ENCODE measurements around the gene RAC2.
A peak's percentile ranks its signal among the peaks of the same experiment; 100 is the strongest.
"Not testable (repeated sequence)": the region's sequence is repeated elsewhere in the genome, so short reads cannot be mapped to it uniquely, and the experiment has no call there.

The RAC2 gene

DNA sequence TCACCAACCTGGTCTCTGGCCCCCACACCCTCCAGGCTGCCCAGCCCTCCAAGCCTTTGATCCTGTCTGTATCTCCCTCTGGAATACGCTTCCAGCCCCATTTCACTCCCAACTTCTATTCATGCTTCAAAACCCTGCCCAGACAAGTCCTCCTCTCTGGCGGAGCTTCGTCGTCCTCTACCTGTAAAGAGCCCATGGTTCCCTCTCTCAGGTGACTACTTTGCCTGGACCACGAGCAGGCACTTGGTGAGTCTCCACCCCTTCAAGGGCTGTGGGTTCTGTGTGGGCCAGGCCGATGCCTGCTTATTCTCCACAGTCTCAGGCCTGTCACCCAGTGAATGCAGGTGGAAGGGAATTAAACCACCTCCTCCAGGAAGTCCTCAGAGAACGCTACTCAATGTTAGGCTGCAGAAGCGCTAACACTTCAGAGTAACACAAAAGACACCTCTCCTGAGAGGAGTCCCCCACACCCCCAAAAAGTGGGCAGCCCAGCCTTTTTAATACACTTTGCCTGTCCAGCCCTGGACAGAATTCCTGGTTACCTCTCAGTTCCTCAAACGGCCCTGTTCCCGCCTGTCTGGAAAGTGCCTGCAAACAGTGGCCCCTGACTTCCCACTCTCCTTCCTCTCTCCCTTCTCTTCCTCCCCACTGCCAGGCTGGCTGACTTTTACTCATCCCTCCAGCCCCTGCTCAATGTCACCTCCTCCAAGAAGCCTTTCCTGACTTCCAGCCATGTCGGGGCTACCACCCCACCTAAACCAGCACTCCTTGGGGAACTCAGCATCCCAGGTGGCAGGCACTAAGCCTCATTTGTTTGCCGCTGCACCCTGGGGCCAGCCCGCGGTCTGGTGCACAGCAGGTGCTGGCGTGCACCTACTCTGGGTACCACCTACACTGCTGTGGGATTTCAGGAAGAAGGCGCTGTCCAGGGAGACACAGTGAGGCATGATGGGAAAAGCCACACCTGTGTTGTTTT is 9.0 kb downstream of the RAC2 start:
- peaks cover 4% of the 10 kb centered on the region for H3K27me3 ChIP-seq (ENCODE audit: control insufficient read depth, insufficient read depth, low read length)
- peak overlapping the region; percentile 12 for H3K4me3 ChIP-seq (ENCODE audit: low read length)
- H3K4me1 ChIP-seq (ENCODE audit: control insufficient read depth, insufficient read depth, low read length) = no peaks in the 10 kb centered on the region
- peaks cover 4% of the 10 kb centered on the region for H3K36me3 ChIP-seq (ENCODE audit: control insufficient read depth, insufficient read depth, low read length)
- H3K9ac ChIP-seq (ENCODE audit: low read length) = no peak overlapping the region
- no peak overlapping the region for H3K27ac ChIP-seq (ENCODE audit: low read depth, low read length)

DNA sequence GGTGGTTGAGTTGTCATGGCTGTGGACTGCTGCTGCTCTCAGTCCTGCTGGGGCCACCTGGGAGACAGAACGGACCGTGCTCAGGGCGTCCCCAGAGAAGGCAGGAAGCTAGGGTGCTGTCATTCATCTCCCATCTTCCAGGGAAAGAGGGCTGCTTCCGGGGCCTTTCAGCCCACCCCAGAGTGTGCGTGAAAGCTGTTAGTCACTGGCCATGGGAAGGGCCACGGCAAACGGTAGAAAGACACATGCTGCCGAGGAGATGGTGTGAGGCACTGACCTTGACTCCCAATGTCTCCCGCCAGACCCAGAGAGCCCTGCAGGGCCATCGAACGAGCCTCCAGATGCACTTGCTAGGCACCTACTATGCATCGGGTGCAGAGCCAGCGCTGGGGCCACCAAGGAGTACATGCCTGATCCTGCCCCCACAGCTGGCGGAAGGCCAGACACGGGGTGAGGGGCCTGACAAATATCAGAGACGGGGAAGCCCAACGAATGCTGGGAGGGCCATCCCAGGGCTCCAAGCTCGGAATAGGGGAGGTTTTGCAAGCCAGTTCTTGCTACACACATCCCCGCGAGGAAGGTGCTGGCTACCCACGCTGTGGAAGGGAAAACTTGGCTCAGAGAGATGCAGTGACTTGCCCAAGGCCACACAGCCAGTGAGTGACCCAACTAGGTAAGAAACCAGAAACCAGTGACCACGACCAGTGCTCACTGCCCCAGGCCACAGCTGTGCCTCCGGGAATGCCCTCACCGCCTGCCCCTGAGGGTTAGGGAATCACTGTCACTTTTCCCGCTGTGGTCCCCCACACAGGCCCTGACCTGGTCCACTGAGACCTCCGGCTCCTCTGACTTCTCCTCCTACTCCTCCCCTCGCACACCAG is 10.1 kb downstream of the RAC2 start:
- Histone ChIP-seq H3K4me3 (ENCODE audit: low read length) (no peak overlapping the region), H3K4me1 (ENCODE audit: control insufficient read depth, insufficient read depth, low read length) (no peaks in the 10 kb centered on the region), H3K27me3 (ENCODE audit: control insufficient read depth, insufficient read depth, low read length) (peaks cover 4% of the 10 kb centered on the region), H3K27ac (ENCODE audit: low read depth, low read length) (no peak overlapping the region), H3K9ac (ENCODE audit: low read length) (no peak overlapping the region), H3K36me3 (ENCODE audit: control insufficient read depth, insufficient read depth, low read length) (peaks cover 2% of the 10 kb centered on the region)

DNA sequence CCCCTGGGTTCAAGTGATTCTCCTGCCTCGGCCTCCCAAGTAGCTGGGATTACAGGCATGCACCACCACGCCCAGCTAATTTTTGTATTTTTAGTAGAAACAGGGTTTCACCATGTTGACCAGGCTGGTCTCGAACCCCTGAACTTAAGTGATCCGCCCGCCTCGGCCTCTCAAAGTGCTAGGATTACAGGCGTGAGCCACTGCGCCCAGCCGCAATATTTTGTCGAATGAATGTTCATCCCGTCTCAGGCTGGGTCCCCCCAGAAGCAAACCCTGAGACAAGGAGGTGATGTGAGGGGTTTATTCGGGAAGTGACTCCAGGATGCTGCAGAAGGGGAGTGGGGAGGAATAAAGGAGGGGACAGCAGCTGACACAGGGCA is 10.7 kb downstream of the RAC2 start:
- H3K36me3 ChIP-seq (ENCODE audit: control insufficient read depth, insufficient read depth, low read length); H3K4me1 ChIP-seq (ENCODE audit: control insufficient read depth, insufficient read depth, low read length); H3K27me3 ChIP-seq (ENCODE audit: control insufficient read depth, insufficient read depth, low read length); H3K27ac ChIP-seq (ENCODE audit: low read depth, low read length); H3K9ac ChIP-seq (ENCODE audit: low read length); H3K4me3 ChIP-seq (ENCODE audit: low read length): not testable (repeated sequence)

DNA sequence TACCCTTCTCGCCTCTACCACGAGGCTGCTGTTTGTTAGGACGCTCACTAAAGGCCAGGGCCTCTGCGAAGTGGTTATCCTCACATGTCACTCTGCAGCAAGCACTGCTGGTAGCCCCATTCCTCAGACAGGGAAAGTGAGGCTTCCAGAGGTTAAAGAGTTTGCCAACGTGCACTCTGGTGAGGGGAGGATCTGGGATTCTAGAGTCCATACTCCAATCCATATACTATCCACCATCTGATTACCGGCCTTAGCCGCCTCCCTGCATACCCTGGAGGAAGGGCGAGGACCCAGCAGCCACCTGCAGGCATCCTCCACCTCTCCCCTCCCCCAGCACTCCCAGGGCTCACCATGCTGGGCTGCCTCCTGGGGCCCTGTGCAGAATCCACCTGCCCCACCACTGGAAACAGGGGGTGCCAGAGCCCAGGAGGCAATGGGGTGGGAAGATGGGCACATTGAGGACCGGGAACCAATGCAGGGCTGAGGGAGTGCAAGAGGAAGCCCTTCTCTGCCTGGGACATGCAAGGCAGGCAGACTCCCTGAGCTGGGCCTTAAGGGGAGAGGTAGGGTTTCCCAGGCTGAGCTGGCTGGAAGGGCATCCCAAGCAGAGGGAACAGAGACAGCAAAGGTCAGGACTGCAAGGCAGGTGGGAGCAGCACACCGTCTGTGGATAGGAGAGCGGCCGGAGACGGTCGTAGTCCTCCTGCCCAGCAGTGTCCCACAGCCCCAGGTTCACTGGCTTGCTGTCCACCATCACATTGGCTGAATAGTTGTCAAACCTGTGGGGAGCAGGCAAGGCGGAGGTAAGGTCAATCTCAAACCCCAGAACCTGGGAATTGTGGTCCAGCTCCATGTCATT is 11.7 kb downstream of the RAC2 start:
- H3K27me3 ChIP-seq (ENCODE audit: control insufficient read depth, insufficient read depth, low read length) = peaks cover 4% of the 10 kb centered on the region

DNA sequence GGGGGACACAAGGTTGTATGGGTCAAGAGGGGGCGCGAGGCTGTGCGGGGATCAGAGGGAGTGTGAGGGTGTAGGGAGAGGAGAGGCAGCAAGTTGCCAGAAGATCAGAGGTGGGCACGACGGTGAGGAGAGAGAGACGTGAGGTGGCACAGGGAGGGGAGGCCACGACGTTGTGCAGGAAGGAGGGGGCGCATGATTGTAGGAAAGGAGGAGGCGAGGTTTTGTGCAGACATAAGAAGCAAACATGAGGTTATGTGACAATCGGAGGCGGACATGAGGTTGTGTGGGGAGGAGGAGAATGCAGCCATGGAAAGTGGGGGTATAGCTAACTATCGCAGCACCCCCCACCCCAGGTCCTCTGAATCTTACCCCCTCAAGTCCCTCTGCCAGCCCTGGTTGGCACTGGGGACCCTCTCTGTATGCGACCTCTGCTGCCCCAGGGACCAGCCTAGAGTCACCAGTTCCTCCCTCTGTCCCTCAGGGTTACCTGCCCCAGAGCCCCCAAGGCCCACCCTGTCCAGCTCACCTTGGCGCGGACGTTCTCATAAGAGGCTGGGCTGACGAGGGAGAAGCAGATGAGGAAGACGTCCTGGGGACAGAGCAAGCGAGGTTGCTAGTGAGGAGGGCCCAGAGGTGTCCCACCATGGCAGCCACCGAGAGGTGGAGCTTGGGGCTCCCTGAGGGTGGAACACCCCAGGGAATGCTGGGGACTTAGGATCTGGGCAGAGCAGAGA is 12.5 kb downstream of the RAC2 start:
- Histone ChIP-seq H3K27ac (ENCODE audit: low read depth, low read length) (no peak overlapping the region), H3K4me1 (ENCODE audit: control insufficient read depth, insufficient read depth, low read length) (no peaks in the 10 kb centered on the region)

More for the DNA sequence above, 11.7 kb downstream of the RAC2 start:
- no peak overlapping the region for H3K9ac ChIP-seq (ENCODE audit: low read length)
- peaks cover 2% of the 10 kb centered on the region for H3K36me3 ChIP-seq (ENCODE audit: control insufficient read depth, insufficient read depth, low read length)
- no peak overlapping the region for H3K27ac ChIP-seq (ENCODE audit: low read depth, low read length)
- H3K4me3 ChIP-seq (ENCODE audit: low read length) = no peak overlapping the region
- H3K4me1 ChIP-seq (ENCODE audit: control insufficient read depth, insufficient read depth, low read length) = no peaks in the 10 kb centered on the region

DNA sequence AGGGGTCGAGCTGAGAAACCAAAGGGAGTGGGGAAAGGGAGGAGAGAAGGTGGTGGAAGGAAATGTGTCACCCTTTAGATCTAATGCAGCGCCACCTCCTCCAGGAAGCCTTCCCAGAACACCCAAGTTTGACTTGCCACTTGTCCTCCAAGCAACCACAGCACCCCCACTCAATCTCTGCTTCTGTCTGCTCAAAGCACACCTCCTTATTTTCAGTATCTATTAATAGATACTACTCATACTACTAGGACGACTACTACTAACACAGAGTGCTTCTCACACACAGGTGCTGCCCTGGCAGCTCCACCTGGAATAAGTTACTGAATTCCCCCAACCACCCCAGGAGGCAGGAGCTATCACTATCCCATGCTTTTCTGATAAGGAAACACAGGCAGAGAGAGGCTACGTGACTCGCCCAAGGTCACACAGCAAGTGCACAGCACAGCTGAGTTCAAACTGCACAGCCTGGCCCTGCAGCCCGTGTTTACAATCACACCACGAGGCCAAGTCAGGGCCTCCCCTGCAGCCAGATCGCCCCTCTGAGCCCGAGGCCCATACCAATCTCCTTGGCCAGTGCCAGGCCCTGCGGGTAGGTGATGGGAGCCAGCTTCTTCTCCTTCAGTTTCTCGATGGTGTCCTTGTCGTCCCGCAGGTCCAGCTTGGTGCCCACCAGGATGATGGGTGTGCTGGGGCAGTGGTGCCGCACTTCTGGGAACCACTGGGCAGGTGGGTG is 13.2 kb downstream of the RAC2 start:
- H3K27ac ChIP-seq (ENCODE audit: low read depth, low read length) = no peak overlapping the region

More for the DNA sequence above, 12.5 kb downstream of the RAC2 start:
- Histone ChIP-seq H3K36me3 (ENCODE audit: control insufficient read depth, insufficient read depth, low read length) (peaks cover 2% of the 10 kb centered on the region), H3K27me3 (ENCODE audit: control insufficient read depth, insufficient read depth, low read length) (peaks cover 4% of the 10 kb centered on the region), H3K4me3 (ENCODE audit: low read length) (no peak overlapping the region), H3K9ac (ENCODE audit: low read length) (no peak overlapping the region)

DNA sequence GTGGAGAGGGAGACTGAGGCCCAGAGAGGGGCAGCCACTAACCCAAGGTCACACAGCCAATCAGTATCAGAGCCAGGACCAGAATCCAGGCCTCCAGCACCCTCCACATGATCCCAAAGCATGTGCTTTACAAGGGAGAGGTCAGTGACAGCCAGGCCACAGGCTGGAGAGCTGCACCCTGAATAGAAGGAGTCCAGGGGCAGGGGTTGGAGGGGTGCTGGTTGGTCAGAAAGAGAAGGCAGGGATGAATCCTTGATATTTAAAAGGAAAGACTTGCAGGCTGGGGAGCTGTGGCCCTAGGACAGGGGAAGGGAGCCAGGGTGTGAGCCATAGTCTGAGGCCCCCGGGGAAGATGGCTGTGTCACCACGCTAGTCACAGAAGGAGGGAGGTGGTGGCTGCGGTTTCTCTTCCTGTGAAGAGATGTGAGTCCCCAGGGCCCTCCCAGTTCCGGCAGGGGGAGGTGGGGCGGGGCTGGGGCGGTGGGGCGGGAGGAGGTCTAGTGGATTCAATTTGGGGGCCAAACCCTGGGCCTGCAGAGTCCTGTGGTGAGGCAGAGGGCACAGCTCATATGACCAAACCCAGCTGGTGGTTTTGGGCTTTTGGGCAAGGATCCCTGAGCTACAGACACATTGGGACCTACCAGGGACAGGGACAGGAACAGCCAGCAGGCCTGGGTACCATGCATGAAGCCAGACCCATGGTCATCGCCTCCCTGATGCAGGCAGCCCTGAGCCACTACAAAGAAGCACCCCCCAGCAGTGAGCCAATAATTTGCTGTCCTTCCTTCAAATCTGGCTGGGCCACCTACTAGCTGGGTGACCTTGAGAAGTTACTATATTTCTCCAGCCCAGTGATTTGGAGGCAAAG is 14.0 kb downstream of the RAC2 start:
- Histone ChIP-seq H3K4me1 (ENCODE audit: control insufficient read depth, insufficient read depth, low read length) (no peaks in the 10 kb centered on the region), H3K9ac (ENCODE audit: low read length) (no peak overlapping the region), H3K27me3 (ENCODE audit: control insufficient read depth, insufficient read depth, low read length) (peaks cover 4% of the 10 kb centered on the region), H3K36me3 (ENCODE audit: control insufficient read depth, insufficient read depth, low read length) (peaks cover 2% of the 10 kb centered on the region), H3K27ac (ENCODE audit: low read depth, low read length) (no peak overlapping the region), H3K4me3 (ENCODE audit: low read length) (no peak overlapping the region)

More for the DNA sequence above, 13.2 kb downstream of the RAC2 start:
- Histone ChIP-seq H3K27me3 (ENCODE audit: control insufficient read depth, insufficient read depth, low read length) (peaks cover 4% of the 10 kb centered on the region), H3K36me3 (ENCODE audit: control insufficient read depth, insufficient read depth, low read length) (peaks cover 2% of the 10 kb centered on the region), H3K9ac (ENCODE audit: low read length) (no peak overlapping the region), H3K4me1 (ENCODE audit: control insufficient read depth, insufficient read depth, low read length) (no peaks in the 10 kb centered on the region), H3K4me3 (ENCODE audit: low read length) (no peak overlapping the region)

DNA sequence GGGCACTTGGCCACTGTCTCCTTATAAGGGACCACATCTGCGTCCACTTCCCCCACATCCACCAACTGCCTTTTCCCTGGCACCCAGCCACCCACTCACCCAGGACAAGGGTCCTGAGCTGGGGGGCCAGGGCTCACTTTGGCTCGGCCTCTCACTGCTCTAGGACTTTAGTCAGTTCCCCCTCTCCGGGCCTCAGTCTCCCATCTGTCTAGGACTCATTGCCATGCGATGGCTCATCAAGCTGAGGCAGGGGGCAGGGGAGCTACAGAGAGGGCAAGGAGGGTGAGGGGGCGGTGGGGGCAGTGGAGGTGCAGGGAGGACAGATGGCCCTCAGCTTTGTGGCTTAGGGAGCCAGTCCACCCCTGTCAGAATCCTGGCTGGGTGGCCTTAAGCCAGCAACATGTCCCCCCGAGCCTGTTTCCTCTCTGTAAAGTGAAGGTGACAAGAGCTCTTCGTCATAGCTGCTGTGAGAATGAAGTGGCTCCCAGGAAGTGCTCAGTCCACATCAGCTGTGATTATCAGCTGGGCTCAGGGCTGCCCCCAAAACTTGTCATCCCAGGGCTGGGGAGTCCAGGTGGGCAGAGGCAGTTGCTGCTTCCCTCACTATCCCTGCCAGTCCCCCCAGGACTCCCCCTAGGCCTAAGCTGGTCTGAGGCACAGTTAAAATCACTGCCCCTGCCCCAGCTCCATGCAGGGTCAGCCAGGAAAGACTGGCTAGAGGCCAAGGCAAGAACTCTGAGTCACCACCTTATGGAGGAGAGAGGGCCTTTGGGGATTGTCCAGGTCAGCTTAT is 14.9 kb downstream of the RAC2 start:
- Histone ChIP-seq H3K27ac (ENCODE audit: low read depth, low read length) (no peak overlapping the region), H3K36me3 (ENCODE audit: control insufficient read depth, insufficient read depth, low read length) (peaks cover 2% of the 10 kb centered on the region), H3K27me3 (ENCODE audit: control insufficient read depth, insufficient read depth, low read length) (peaks cover under 1% of the 10 kb centered on the region), H3K9ac (ENCODE audit: low read length) (no peak overlapping the region), H3K4me1 (ENCODE audit: control insufficient read depth, insufficient read depth, low read length) (no peaks in the 10 kb centered on the region), H3K4me3 (ENCODE audit: low read length) (no peak overlapping the region)

DNA sequence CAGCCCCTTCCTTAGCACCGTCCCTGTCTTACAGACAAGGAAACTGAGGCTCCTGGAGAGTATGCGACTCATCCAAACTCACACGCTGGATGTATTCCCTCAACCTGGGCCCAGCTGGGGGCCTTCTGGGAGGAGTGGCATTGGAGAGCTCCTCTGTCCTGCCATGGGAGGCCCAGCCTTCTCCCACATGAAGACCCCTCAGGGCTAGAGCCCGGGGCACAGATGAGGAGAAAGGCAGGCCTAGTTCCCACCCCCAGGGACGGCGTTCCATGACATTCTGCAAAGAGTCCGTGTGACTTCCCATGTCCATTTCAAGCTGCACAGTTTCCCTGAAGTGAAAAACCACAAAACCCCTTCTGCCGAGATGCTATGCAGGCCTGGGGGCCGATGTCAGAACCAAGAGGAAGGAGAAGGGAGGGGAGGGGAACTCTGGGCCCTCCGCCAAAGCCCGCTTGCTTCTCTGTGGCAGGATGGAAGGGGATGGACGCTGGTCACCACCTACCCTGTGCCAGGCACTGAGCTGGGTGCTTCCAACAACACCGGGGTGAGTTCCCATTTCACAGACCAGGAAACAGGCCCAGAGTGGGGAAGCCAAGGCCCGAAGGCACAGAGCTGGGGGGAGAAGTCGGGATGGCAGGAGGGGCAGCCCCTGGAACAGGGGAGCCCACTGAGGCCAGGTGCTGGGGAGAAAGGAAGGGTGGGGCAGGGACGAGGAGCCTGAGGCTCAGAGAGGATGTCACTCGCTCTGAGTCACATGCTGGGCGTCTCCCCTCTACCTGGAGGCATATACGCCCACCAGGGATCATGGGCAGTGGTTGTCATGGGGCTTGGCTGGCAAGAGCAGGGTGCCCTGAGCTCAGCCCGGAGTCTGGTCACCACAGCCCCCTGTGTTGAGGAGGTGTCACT is 15.7 kb downstream of the RAC2 start:
- Histone ChIP-seq H3K27ac (ENCODE audit: low read depth, low read length) (no peak overlapping the region), H3K4me1 (ENCODE audit: control insufficient read depth, insufficient read depth, low read length) (no peaks in the 10 kb centered on the region), H3K27me3 (ENCODE audit: control insufficient read depth, insufficient read depth, low read length) (no peaks in the 10 kb centered on the region), H3K4me3 (ENCODE audit: low read length) (no peak overlapping the region), H3K36me3 (ENCODE audit: control insufficient read depth, insufficient read depth, low read length) (peaks cover 2% of the 10 kb centered on the region), H3K9ac (ENCODE audit: low read length) (no peak overlapping the region)
